Testis (tissue), 3 donors: ENCODE data around the gene C10orf95. TPM values are rescaled to one million over a fixed set of nuclear protein-coding genes. Genes with fewer than 3 reads are reported as not detected.

Source experiments
- DNase-seq: peaks from one replicate; pipeline ENCODE4 v3.0.0-alpha.2; 2019
- H3K27ac ChIP-seq, 2 donors: fragments of 200-600 bp; sonication (generic); one replicate each; pipeline ENCODE4 v1.5.1; 2019
- H3K27me3 ChIP-seq: fragments of 200-600 bp; sonication (generic); one replicate; pipeline ENCODE4 v1.5.1; 2019
- H3K36me3 ChIP-seq: fragments of 200-600 bp; sonication (generic); one replicate; pipeline ENCODE4 v1.5.1; 2017; ENCODE audit warnings: low read depth; ENCODE audit errors: missing control alignments
- H3K4me1 ChIP-seq: fragments of 200-600 bp; sonication (generic); one replicate; pipeline ENCODE4 v1.5.1; 2019
- H3K4me3 ChIP-seq, 2 donors: fragments of 200-600 bp; sonication (generic); one replicate each; pipeline ENCODE4 v1.5.1; 2017 to 2019
- H3K9me3 ChIP-seq: fragments of 200-600 bp; sonication (generic); one replicate; pipeline ENCODE4 v1.5.1; 2017
- POLR2A ChIP-seq: fragments of 450-650 bp; IDR thresholded peaks from one replicate; pipeline ENCODE4 v1.6.1; 2017; ENCODE audit warnings: antibody characterized with exemption, mild to moderate bottlenecking, moderate library complexity
- WGBS, 2 donors: methylation state at CpG; one replicate each; pipeline ENCODE4 v1.1.5; 2018; 5-methylcytosine and 5-hydroxymethylcytosine counted together
- intact Hi-C: fragments of 100-400 bp; cut with DNase I; formaldehyde crosslinking; loops from one replicate; pipeline ENCODE4 v1.15.1; 2023; ENCODE audit warnings: low total_unique reads
- microRNA counts, 2 donors: library from miRNA; unstranded; fragments of <30 nt; microRNA quantifications; one replicate each; lab custom pipeline; 2016
- microRNA-seq, 2 donors: library from miRNA; unstranded; fragments of <30 nt; microRNA quantifications; one replicate each; pipeline ENCODE4, GENCODE V29; 2016; ENCODE audit warnings: borderline number of aligned reads in 2 of 2, borderline replicate concordance in 1 of 2
- polyA plus RNA-seq: library from polyadenylated mRNA; stranded (reverse); fragments of 350-450 nt; fragmentation: Illumina TruSeq; extraction: RNeasy Lipid Tissue Mini Kit (QIAGEN cat#74804); gene quantifications from one replicate; pipeline ENCODE4 v1.2.3, GENCODE V29; 2014; ENCODE audit warnings: low read depth, low replicate concordance; ENCODE audit not compliant: insufficient read depth
- small RNA-seq, 2 donors: library from RNA; depleted of rRNA; stranded (forward); fragments of <200 nt; gene quantifications; one replicate each; pipeline ENCODE3, GENCODE V24; 2016
- total RNA-seq, 2 donors: library from RNA; depleted of rRNA; stranded (reverse); fragments of >200 nt; gene quantifications; one replicate each; pipeline ENCODE4 v1.2.3, GENCODE V29; 2016
- TF ChIP-seq, protein P1 (sequence below), 3 experiments: fragments of 450-650 bp in 2 of 3; fragments of 200-600 bp in 1 of 3; sonication (generic) in 1 of 3; IDR thresholded peaks; one replicate each; pipeline ENCODE4 v1.5.1; 2016 to 2019; ENCODE audit warnings: antibody characterized with exemption in 3 of 3, mild to moderate bottlenecking in 2 of 3, moderate library complexity in 1 of 3

Gene C10orf95
- total and polyA plus RNA-seq, 3 donors from 2014 or later, result 0.29 to 1.3 (median 0.55) TPM

DNA sequence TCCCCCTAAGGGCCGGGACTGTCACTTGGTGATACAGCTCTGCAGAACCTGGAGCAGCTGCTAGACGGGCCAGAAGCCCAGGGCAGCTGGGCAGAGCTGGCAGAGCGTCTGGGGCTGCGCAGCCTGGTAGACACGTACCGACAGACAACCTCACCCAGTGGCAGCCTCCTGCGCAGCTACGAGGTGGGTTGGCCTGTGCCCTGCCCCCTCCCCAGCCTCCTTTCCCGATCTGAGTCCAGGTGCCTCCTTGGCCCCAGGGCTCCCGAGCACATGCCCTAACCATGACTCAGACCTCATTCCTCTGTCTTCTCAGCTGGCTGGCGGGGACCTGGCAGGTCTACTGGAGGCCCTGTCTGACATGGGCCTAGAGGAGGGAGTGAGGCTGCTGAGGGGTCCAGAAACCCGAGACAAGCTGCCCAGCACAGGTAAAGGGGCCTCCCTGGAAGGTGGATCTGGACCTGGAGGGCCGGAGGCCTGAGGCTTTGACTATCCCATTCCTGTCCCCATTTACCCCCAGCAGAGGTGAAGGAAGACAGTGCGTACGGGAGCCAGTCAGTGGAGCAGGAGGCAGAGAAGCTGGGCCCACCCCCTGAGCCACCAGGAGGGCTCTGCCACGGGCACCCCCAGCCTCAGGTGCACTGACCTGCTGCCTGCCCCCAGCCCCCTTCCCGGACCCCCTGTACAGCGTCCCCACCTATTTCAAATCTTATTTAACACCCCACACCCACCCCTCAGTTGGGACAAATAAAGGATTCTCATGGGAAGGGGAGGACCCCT lies 49.4 kb downstream of the C10orf95 start:
- TF ChIP-seq POLR2A, result no peak
- TF ChIP-seq, protein P1, sequence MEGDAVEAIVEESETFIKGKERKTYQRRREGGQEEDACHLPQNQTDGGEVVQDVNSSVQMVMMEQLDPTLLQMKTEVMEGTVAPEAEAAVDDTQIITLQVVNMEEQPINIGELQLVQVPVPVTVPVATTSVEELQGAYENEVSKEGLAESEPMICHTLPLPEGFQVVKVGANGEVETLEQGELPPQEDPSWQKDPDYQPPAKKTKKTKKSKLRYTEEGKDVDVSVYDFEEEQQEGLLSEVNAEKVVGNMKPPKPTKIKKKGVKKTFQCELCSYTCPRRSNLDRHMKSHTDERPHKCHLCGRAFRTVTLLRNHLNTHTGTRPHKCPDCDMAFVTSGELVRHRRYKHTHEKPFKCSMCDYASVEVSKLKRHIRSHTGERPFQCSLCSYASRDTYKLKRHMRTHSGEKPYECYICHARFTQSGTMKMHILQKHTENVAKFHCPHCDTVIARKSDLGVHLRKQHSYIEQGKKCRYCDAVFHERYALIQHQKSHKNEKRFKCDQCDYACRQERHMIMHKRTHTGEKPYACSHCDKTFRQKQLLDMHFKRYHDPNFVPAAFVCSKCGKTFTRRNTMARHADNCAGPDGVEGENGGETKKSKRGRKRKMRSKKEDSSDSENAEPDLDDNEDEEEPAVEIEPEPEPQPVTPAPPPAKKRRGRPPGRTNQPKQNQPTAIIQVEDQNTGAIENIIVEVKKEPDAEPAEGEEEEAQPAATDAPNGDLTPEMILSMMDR (IDR thresholded peaks at IDR 0.05), result no peak
- H3K4me1 ChIP-seq, result peaks cover 8% of the 10 kb centered on the region
- no peak overlapping the region for H3K4me3 ChIP-seq
- H3K9me3 ChIP-seq, result no peaks in the 10 kb centered on the region
- H3K36me3 ChIP-seq, result no peaks in the 10 kb centered on the region
- H3K27ac ChIP-seq, result no peak overlapping the region
- 80 to 88% methylated on average over 14 to 18 of the region's 18 CpGs for WGBS, 2 donors
- intact Hi-C loops, result no loop called here
- no peak for DNase-seq
- H3K27me3 ChIP-seq, result no peaks in the 10 kb centered on the region

DNA sequence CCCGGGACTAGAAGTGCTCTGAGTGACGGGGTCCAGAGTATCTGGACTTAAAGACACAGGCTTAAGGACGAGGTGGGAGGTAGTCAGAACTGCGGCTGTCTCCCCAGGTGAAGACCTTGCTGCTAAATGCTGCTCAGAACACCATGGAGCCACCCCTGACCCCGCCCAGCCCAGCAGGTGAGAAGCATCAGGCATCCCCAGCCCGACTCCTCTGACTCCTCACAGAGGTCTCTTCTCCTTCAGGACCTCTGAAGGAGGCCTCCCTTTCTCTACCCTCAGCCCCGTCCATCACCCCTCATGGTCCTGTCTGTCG lies 50.0 kb downstream of the C10orf95 start:
- no peak for DNase-seq
- intact Hi-C loops, result no loop called here
- Histone ChIP-seq H3K36me3 (no peaks in the 10 kb centered on the region), H3K4me1 (peaks cover 14% of the 10 kb centered on the region), H3K9me3 (no peaks in the 10 kb centered on the region), H3K4me3 (no peak overlapping the region), H3K27me3 (no peaks in the 10 kb centered on the region), H3K27ac (no peak overlapping the region)
- no peak for TF ChIP-seq POLR2A
- TF ChIP-seq, protein P1 (IDR thresholded peaks at IDR 0.05), result no peak
- 92 to 94% methylated on average over 8 of the region's 8 CpGs for WGBS, 2 donors

DNA sequence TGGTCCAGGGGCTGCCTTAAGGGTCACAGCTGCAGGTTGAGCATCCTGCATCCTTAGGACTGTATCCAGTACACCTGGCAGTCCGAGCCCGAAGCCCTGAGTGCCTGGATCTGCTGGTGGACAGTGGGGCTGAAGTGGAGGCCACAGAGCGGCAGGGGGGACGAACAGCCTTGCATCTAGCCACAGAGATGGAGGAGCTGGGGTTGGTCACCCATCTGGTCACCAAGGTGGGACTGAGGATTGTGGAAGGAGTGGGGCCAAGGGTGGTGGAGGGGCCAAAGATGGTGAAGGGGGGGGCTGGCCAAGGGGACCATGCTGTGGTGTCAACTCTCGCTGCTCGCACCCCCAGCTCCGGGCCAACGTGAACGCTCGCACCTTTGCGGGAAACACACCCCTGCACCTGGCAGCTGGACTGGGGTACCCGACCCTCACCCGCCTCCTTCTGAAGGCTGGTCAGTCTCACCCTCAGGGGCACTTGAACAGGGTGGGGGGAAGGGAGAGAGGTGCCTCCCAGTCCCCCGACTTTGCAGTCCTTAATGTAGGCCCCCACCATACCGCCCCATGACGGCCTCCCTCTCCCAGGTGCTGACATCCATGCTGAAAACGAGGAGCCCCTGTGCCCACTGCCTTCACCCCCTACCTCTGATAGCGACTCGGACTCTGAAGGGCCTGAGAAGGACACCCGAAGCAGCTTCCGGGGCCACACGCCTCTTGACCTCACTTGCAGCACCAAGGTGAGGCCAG lies 50.6 kb downstream of the C10orf95 start:
- Histone ChIP-seq H3K27ac (no peak overlapping the region), H3K9me3 (no peaks in the 10 kb centered on the region), H3K27me3 (no peaks in the 10 kb centered on the region), H3K4me1 (peaks cover 18% of the 10 kb centered on the region), H3K4me3 (no peak overlapping the region), H3K36me3 (no peaks in the 10 kb centered on the region)
- WGBS, 2 donors, result 86 to 89% methylated on average over 19 to 22 of the region's 22 CpGs
- intact Hi-C loops, result no loop called here
- DNase-seq, result no peak
- TF ChIP-seq, protein P1 (IDR thresholded peaks at IDR 0.05), result no peak

DNA sequence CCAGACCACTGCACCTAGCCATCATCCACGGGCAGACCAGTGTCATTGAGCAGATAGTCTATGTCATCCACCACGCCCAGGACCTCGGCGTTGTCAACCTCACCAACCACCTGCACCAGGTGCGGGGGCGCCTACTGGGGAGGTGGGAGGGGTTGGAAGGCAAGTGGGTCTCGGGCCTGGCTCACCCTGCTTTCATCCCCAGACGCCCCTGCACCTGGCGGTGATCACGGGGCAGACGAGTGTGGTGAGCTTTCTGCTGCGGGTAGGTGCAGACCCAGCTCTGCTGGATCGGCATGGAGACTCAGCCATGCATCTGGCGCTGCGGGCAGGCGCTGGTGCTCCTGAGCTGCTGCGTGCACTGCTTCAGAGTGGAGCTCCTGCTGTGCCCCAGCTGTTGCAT lies 51.3 kb downstream of the C10orf95 start:
- WGBS, 2 donors, result 76% methylated on average over 9 of the region's 17 CpGs; no CpG with 5 or more reads in 1 of the 2 donors
- Histone ChIP-seq H3K4me3 (peak overlapping the region in 1 of 2 donors; percentile 76), H3K4me1 (peaks cover 18% of the 10 kb centered on the region), H3K27me3 (no peaks in the 10 kb centered on the region), H3K27ac (no peak overlapping the region), H3K36me3 (no peaks in the 10 kb centered on the region), H3K9me3 (no peaks in the 10 kb centered on the region)
- intact Hi-C loops, result no loop called here
- no peak for DNase-seq
- TF ChIP-seq POLR2A, result no peak
- TF ChIP-seq, protein P1 (IDR thresholded peaks at IDR 0.05), result no peak

MicroRNAs encoded within 50 kb of the gene (microRNA counts, 767-probe panel; counts per million panel counts)
- microRNA hsa-miR-146b-3p (lab: Ali Mortazavi, UCI) (0 to 152 counts per million in 2 donors), microRNA hsa-miR-146b-5p (lab: Ali Mortazavi, UCI) (0 to 152 counts per million in 2 donors)

Small RNA genes lying within 50 kb of the gene (microRNA-seq; reads per million reads assigned to microRNA genes)
- 405 to 727 reads per million in 2 donors for gene MIR146B

Small RNA genes lying within 50 kb of the gene (small RNA-seq; reads per million reads assigned to genes)
- 398 to 584 reads per million in 2 donors for gene MIR146B

Other genes with a start within 250 kb of the C10orf95 start
- gene ELOVL3, start 225.2 kb downstream of the C10orf95 start, total RNA-seq, result 1 to 10 TPM; 1.5 to 2.8 TPM
- 5.0 TPM for gene ELOVL3, start 225.2 kb downstream of the C10orf95 start, polyA plus RNA-seq
- under 1 TPM; 0.55 to 0.74 TPM for gene PITX3, start 210.0 kb downstream of the C10orf95 start, total RNA-seq
- gene PITX3, start 210.0 kb downstream of the C10orf95 start, polyA plus RNA-seq, result 0.69 TPM
- gene GBF1, start 206.0 kb downstream of the C10orf95 start, total RNA-seq, result 10 to 100 TPM; 58.2 to 72.1 TPM
- 76.4 TPM for gene GBF1, start 206.0 kb downstream of the C10orf95 start, polyA plus RNA-seq
- gene NFKB2, start 55.8 kb downstream of the C10orf95 start, total RNA-seq, result 10 to 100 TPM; 25.2 to 42.7 TPM
- 18.4 TPM for gene NFKB2, start 55.8 kb downstream of the C10orf95 start, polyA plus RNA-seq
- 10 to 100 TPM; 22.0 to 22.7 TPM for gene PSD, start 32.8 kb downstream of the C10orf95 start, total RNA-seq
- 17.7 TPM for gene PSD, start 32.8 kb downstream of the C10orf95 start, polyA plus RNA-seq
- 10 to 100 TPM; 28.9 to 32.2 TPM for gene FBXL15, start 30.7 kb downstream of the C10orf95 start, total RNA-seq
- 9.2 TPM for gene FBXL15, start 30.7 kb downstream of the C10orf95 start, polyA plus RNA-seq
- gene CUEDC2, start 19.0 kb downstream of the C10orf95 start, total RNA-seq, result 10 to 100 TPM; 49.0 to 70.5 TPM
- 76.0 TPM for gene CUEDC2, start 19.0 kb downstream of the C10orf95 start, polyA plus RNA-seq
- gene ACTR1A, start 51.2 kb upstream of the C10orf95 start, total RNA-seq, result 10 to 100 TPM; 97.6 to 97.7 TPM
- 126 TPM for gene ACTR1A, start 51.2 kb upstream of the C10orf95 start, polyA plus RNA-seq
- gene SUFU, start 52.4 kb upstream of the C10orf95 start, total RNA-seq, result 10 to 100 TPM; 16.5 to 22.9 TPM
- 28.4 TPM for gene SUFU, start 52.4 kb upstream of the C10orf95 start, polyA plus RNA-seq
- gene TRIM8, start 192.9 kb upstream of the C10orf95 start, total RNA-seq, result 100 to 1,000 TPM; 114 to 170 TPM
- 69.8 TPM for gene TRIM8, start 192.9 kb upstream of the C10orf95 start, polyA plus RNA-seq